ENCODE data around the gene CCDC9B.

The CCDC9B gene

GRCh38 chr15:40306371-40306770 is 34.4 kb downstream of the CCDC9B start:
- peak; percentile 60 for DNase-seq

GRCh38 chr15:40305281-40305680 is 35.5 kb downstream of the CCDC9B start:
- DNase-seq: no peak

GRCh38 chr15:40303576-40303975 is 37.2 kb downstream of the CCDC9B start:
- DNase-seq: no peak

- DNase-seq: no peak
Observed at GRCh38 chr15:40302981-40303380, 37.8 kb downstream of the CCDC9B start.

GRCh38 chr15:40302288-40302886 is 38.4 kb downstream of the CCDC9B start:
- no peak for DNase-seq

- DNase-seq: no peak
Observed at GRCh38 chr15:40301467-40302179, 39.1 kb downstream of the CCDC9B start.

- no peak for DNase-seq
Observed at GRCh38 chr15:40300771-40301170, 40.0 kb downstream of the CCDC9B start.

- DNase-seq: no peak
Observed at GRCh38 chr15:40300367-40300766, 40.4 kb downstream of the CCDC9B start.

- no peak for DNase-seq
Observed at GRCh38 chr15:40298216-40298935, 42.4 kb downstream of the CCDC9B start.

- no peak for DNase-seq
Observed at GRCh38 chr15:40297356-40297755, 43.4 kb downstream of the CCDC9B start.

GRCh38 chr15:40296561-40297230 is 44.0 kb downstream of the CCDC9B start:
- DNase-seq: no peak

- DNase-seq: no peak
Observed at GRCh38 chr15:40295877-40296560, 44.7 kb downstream of the CCDC9B start.

- no peak for DNase-seq
Observed at GRCh38 chr15:40295297-40295696, 45.4 kb downstream of the CCDC9B start.

GRCh38 chr15:40293905-40294895 is 46.5 kb downstream of the CCDC9B start:
- no peak for DNase-seq

- DNase-seq: no peak
Observed at GRCh38 chr15:40293006-40293405, 47.7 kb downstream of the CCDC9B start.

- no peak for DNase-seq
Observed at GRCh38 chr15:40292246-40292645, 48.5 kb downstream of the CCDC9B start.

GRCh38 chr15:40290918-40291574 is 49.7 kb downstream of the CCDC9B start:
- no peak for DNase-seq

- no peak for DNase-seq
Observed at GRCh38 chr15:40290545-40290917, 50.2 kb downstream of the CCDC9B start.

GRCh38 chr15:40289140-40289775 is 51.5 kb downstream of the CCDC9B start:
- DNase-seq: no peak

- DNase-seq: no peak
Observed at GRCh38 chr15:40287968-40288367, 52.8 kb downstream of the CCDC9B start.

- DNase-seq: no peak
Observed at GRCh38 chr15:40287505-40287904, 53.2 kb downstream of the CCDC9B start.
